Liver (tissue), 9 donors: ENCODE measurements around the gene DOCK2. TPM values are rescaled to one million over a fixed set of nuclear protein-coding genes. Genes with fewer than 3 reads are reported as not detected.

Experiments
- DNase-seq: peaks from one replicate; pipeline ENCODE4 v3.0.0-alpha.2; 2017; ENCODE audit warnings: low spot score
- H3K27ac ChIP-seq, 2 donors: one replicate each; pipeline ENCODE4 v1.7.0; 2013; ENCODE audit warnings: inconsistent platforms in 2 of 2, low read length in 2 of 2, control low read depth in 1 of 2, low read depth in 1 of 2, mild to moderate bottlenecking in 1 of 2
- H3K27me3 ChIP-seq, 4 donors: one replicate each; pipeline versions ENCODE4 v1.6.1 to v1.7.0; 2013; ENCODE audit warnings: low read length in 3 of 4, inconsistent platforms in 1 of 4, mild to moderate bottlenecking in 1 of 4, moderate library complexity in 1 of 4; ENCODE audit not compliant: control insufficient read depth in 4 of 4, insufficient read depth in 4 of 4
- H3K36me3 ChIP-seq, 4 donors: one replicate each; pipeline versions ENCODE4 v1.6.1 to v1.7.0; 2013; ENCODE audit warnings: low read length in 3 of 4, mild to moderate bottlenecking in 3 of 4, low read depth in 1 of 4, moderate library complexity in 1 of 4; ENCODE audit not compliant: control insufficient read depth in 4 of 4, insufficient read depth in 3 of 4
- H3K4me1 ChIP-seq, 4 donors: one replicate each; pipeline versions ENCODE4 v1.6.1 to v1.7.0; 2013; ENCODE audit warnings: low read length in 3 of 4, mild to moderate bottlenecking in 3 of 4, moderate library complexity in 1 of 4; ENCODE audit not compliant: control insufficient read depth in 4 of 4, insufficient read depth in 4 of 4
- H3K4me3 ChIP-seq, 3 donors: one replicate each; pipeline versions ENCODE4 v1.6.1 to v1.7.0; 2013; ENCODE audit warnings: low read length in 3 of 3, control low read depth in 1 of 3, low read depth in 1 of 3, mild to moderate bottlenecking in 1 of 3
- H3K9ac ChIP-seq, 2 donors: one replicate each; pipeline ENCODE4 v1.7.0; 2013; ENCODE audit warnings: low read length in 2 of 2, mild to moderate bottlenecking in 2 of 2, moderate library complexity in 2 of 2, control low read depth in 1 of 2, low read depth in 1 of 2
- H3K9me3 ChIP-seq, 4 donors: one replicate each; pipeline versions ENCODE4 v1.6.1 to v1.7.0; 2013; ENCODE audit warnings: low read length in 3 of 4; ENCODE audit not compliant: control insufficient read depth in 4 of 4
- ATF3 ChIP-seq: IDR thresholded peaks from 2 replicates; pipeline ENCODE4 v1.6.1; 2016; ENCODE audit warnings: antibody characterized with exemption
- EGR1 ChIP-seq, 2 donors: IDR thresholded peaks; 2 replicates each; pipeline ENCODE4 v1.6.1; 2016 to 2018; ENCODE audit warnings: antibody characterized with exemption in 2 of 2, low read depth in 2 of 2
- FOXA1 ChIP-seq: IDR thresholded peaks from 2 replicates; pipeline ENCODE4 v1.6.1; 2016; ENCODE audit warnings: antibody characterized with exemption
- FOXA2 ChIP-seq: IDR thresholded peaks from 2 replicates; pipeline ENCODE4 v1.6.1; 2016; ENCODE audit warnings: antibody characterized with exemption
- GABPA ChIP-seq, 2 donors: IDR thresholded peaks in 1 of 2; conservative IDR thresholded peaks in 1 of 2; 2 replicates each; pipeline ENCODE4 v1.6.1; 2016; ENCODE audit warnings: antibody characterized with exemption in 2 of 2, mild to moderate bottlenecking in 1 of 2, moderate library complexity in 1 of 2
- HNF4A ChIP-seq, 2 donors: conservative IDR thresholded peaks; 2 replicates each; pipeline ENCODE4 v1.6.1; 2016; ENCODE audit warnings: antibody characterized with exemption in 2 of 2, mild to moderate bottlenecking in 2 of 2
- HNF4G ChIP-seq: IDR thresholded peaks from 2 replicates; pipeline ENCODE4 v1.6.1; 2016; ENCODE audit warnings: antibody characterized with exemption
- JUND ChIP-seq, 2 donors: IDR thresholded peaks; 2 replicates each; pipeline ENCODE4 v1.6.1; 2016; ENCODE audit warnings: antibody characterized with exemption in 2 of 2
- MAX ChIP-seq: IDR thresholded peaks from 2 replicates; pipeline ENCODE4 v1.6.1; 2016; ENCODE audit warnings: antibody characterized with exemption
- NR2F2 ChIP-seq: IDR thresholded peaks from 2 replicates; pipeline ENCODE4 v1.6.1; 2016; ENCODE audit warnings: antibody characterized with exemption
- RAD21 ChIP-seq, 2 donors: IDR thresholded peaks; 2 replicates each; pipeline ENCODE4 v1.6.1; 2016; ENCODE audit warnings: antibody characterized with exemption in 2 of 2, mild to moderate bottlenecking in 2 of 2
- REST ChIP-seq: IDR thresholded peaks from 2 replicates; pipeline ENCODE4 v1.6.1; 2016; ENCODE audit warnings: antibody characterized with exemption, mild to moderate bottlenecking
- RXRA ChIP-seq, 2 donors: IDR thresholded peaks; 2 replicates each; pipeline ENCODE4 v1.6.1; 2017 to 2018; ENCODE audit warnings: antibody characterized with exemption in 2 of 2, mild to moderate bottlenecking in 1 of 2
- SP1 ChIP-seq: IDR thresholded peaks from 2 replicates; pipeline ENCODE4 v1.6.1; 2018; ENCODE audit warnings: antibody characterized with exemption, mild to moderate bottlenecking
- TAF1 ChIP-seq: conservative IDR thresholded peaks from 2 replicates; pipeline ENCODE4 v1.6.1; 2016; ENCODE audit warnings: antibody characterized with exemption, mild to moderate bottlenecking
- YY1 ChIP-seq: IDR thresholded peaks from 2 replicates; pipeline ENCODE4 v1.6.1; 2016; ENCODE audit warnings: antibody characterized with exemption, mild to moderate bottlenecking
- ZBTB33 ChIP-seq: IDR thresholded peaks from 2 replicates; pipeline ENCODE4 v1.6.1; 2016; ENCODE audit warnings: antibody characterized with exemption
- WGBS: extraction: QIAGEN DNeasy Blood & Tissue Kit; methylation state at CpG from one replicate; pipeline ENCODE4 v1.1.7; 2013; 5-methylcytosine and 5-hydroxymethylcytosine counted together
- polyA plus RNA-seq, 2 donors: library from polyadenylated mRNA; stranded (reverse) in 1 of 2; unstranded in 1 of 2; fragments of 200-250 nt in 1 of 2; fragments of >200 nt in 1 of 2; fragmentation: Nextera tagmentation in 1 of 2; extraction: Ambion mirVana in 1 of 2; gene quantifications; one replicate each; pipeline versions ENCODE4 v1.2.1 to v1.2.3, GENCODE V29; 2013 to 2015
- total RNA-seq, 2 donors: library from RNA; depleted of rRNA; stranded (reverse); fragments of >200 nt; gene quantifications; one replicate each; pipeline ENCODE4 v1.2.3, GENCODE V29; 2014
- TF ChIP-seq, protein P1 (sequence below): fragments of 150-350 bp; IDR thresholded peaks from 2 replicates; pipeline ENCODE4 v1.5.1; 2017; ENCODE audit warnings: improper control_type of control experiment, low read depth, low read length; ENCODE audit not compliant: missing input control
- donor health status: healthy.
- donor health status: healthy.
- donor health status: healthy.
- donor health status: healthy.
- donor health status: healthy.

The DOCK2 gene
- total and polyA plus RNA-seq, 4 donors = 2.3 to 26.6 (median 8.2) TPM

- 87% methylated on average over 2 of the region's 2 CpGs for WGBS
- Histone ChIP-seq H3K4me1 (no peaks in the 10 kb centered on the region), H3K4me3 (no peak overlapping the region), H3K9me3 (no peaks in the 10 kb centered on the region), H3K36me3 (peaks cover 0 to 3% (median 0%) of the 10 kb centered on the region in 4 donors), H3K9ac (no peak overlapping the region), H3K27ac (no peak overlapping the region), H3K27me3 (no peaks in the 10 kb centered on the region)
- no peak for DNase-seq
- TF ChIP-seq EGR1 (IDR thresholded peaks at IDR 0.05; ENCODE audit: low read depth in 2 of 2) (no peak), ATF3 (no peak), ZBTB33 (no peak), FOXA2 (no peak), JUND (IDR thresholded peaks at IDR 0.05) (no peak), REST (no peak), HNF4G (no peak), YY1 (no peak), RXRA (IDR thresholded peaks at IDR 0.05) (no peak), HNF4A (conservative IDR thresholded peaks at IDR 0.05) (no peak), MAX (no peak), NR2F2 (no peak), FOXA1 (no peak), TAF1 (no peak), RAD21 (IDR thresholded peaks at IDR 0.05) (no peak), SP1 (no peak), GABPA (IDR thresholded peaks at IDR 0.05 in 1 of 2, conservative IDR thresholded peaks at IDR 0.05 in 1 of 2) (no peak)
- TF ChIP-seq, protein P1, sequence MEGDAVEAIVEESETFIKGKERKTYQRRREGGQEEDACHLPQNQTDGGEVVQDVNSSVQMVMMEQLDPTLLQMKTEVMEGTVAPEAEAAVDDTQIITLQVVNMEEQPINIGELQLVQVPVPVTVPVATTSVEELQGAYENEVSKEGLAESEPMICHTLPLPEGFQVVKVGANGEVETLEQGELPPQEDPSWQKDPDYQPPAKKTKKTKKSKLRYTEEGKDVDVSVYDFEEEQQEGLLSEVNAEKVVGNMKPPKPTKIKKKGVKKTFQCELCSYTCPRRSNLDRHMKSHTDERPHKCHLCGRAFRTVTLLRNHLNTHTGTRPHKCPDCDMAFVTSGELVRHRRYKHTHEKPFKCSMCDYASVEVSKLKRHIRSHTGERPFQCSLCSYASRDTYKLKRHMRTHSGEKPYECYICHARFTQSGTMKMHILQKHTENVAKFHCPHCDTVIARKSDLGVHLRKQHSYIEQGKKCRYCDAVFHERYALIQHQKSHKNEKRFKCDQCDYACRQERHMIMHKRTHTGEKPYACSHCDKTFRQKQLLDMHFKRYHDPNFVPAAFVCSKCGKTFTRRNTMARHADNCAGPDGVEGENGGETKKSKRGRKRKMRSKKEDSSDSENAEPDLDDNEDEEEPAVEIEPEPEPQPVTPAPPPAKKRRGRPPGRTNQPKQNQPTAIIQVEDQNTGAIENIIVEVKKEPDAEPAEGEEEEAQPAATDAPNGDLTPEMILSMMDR = no peak
These were observed 363.1 kb downstream of the DOCK2 start for GRCh38 chr5:170000155-170000554.
